Testis (tissue), 2 donors: ENCODE measurements around the gene SLC44A5.

Source experiments
- POLR2A ChIP-seq: fragments of 450-650 bp; IDR thresholded peaks from one replicate; pipeline ENCODE4 v1.6.1; 2017; ENCODE audit warnings: antibody characterized with exemption, mild to moderate bottlenecking, moderate library complexity
- TF ChIP-seq, protein P1 (sequence below), 3 experiments: fragments of 450-650 bp in 2 of 3; fragments of 200-600 bp in 1 of 3; sonication (generic) in 1 of 3; IDR thresholded peaks; one replicate each; pipeline ENCODE4 v1.5.1; 2016 to 2019; ENCODE audit warnings: antibody characterized with exemption in 3 of 3, mild to moderate bottlenecking in 2 of 3, moderate library complexity in 1 of 3

DNA sequence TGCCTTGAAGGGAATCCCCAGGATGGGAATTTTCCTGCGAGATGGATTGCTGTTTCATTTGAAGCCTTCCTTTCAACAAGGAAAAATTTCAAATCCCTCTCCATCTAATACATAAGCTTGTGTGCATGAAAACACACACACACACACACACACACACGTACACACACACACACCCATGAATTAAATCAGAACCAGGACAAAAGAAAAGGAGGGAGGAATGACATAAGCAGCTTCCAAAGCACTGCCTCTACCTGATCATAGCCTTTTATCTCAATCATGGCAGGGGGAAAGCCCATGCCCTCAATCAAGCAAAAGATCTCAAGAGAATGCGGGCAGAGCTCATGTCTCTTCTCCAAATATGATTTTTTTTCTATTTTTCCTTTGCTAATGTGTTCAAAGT lies 139.7 kb downstream of the SLC44A5 start:
- TF ChIP-seq, protein P1, sequence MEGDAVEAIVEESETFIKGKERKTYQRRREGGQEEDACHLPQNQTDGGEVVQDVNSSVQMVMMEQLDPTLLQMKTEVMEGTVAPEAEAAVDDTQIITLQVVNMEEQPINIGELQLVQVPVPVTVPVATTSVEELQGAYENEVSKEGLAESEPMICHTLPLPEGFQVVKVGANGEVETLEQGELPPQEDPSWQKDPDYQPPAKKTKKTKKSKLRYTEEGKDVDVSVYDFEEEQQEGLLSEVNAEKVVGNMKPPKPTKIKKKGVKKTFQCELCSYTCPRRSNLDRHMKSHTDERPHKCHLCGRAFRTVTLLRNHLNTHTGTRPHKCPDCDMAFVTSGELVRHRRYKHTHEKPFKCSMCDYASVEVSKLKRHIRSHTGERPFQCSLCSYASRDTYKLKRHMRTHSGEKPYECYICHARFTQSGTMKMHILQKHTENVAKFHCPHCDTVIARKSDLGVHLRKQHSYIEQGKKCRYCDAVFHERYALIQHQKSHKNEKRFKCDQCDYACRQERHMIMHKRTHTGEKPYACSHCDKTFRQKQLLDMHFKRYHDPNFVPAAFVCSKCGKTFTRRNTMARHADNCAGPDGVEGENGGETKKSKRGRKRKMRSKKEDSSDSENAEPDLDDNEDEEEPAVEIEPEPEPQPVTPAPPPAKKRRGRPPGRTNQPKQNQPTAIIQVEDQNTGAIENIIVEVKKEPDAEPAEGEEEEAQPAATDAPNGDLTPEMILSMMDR (IDR thresholded peaks at IDR 0.05) = no peak
- no peak for TF ChIP-seq POLR2A
